MG63 (cell line): ENCODE measurements around the gene NAPB. TPM values are rescaled to one million over a fixed set of nuclear protein-coding genes. Genes with fewer than 3 reads are reported as not detected.

Experiments used
- DNase-seq: peaks from one replicate; pipeline ENCODE4 v3.0.0-alpha.2; 2020
- H3K27me3 ChIP-seq: fragments of 250-450 bp; sonication (Bioruptor Pico); 2 replicates; pipeline ENCODE4 v1.5.1; 2020; ENCODE audit warnings: mild to moderate bottlenecking, moderate library complexity
- H3K36me3 ChIP-seq: fragments of 250-450 bp; sonication (Bioruptor Pico); 2 replicates; pipeline ENCODE4 v1.5.1; 2020; ENCODE audit warnings: mild to moderate bottlenecking, moderate library complexity
- H3K4me3 ChIP-seq: fragments of 250-450 bp; sonication (Bioruptor Pico); 2 replicates; pipeline ENCODE4 v1.5.1; 2020; ENCODE audit warnings: mild to moderate bottlenecking, moderate library complexity
- H3K9me3 ChIP-seq: fragments of 250-450 bp; sonication (Bioruptor Pico); 2 replicates; pipeline ENCODE4 v1.5.1; 2020; ENCODE audit warnings: mild to moderate bottlenecking, moderate library complexity
- total RNA-seq: library from RNA; depleted of rRNA; stranded (reverse); fragments of >200 nt; shearing (Covaris generic); gene quantifications from 2 replicates; pipeline ENCODE4 v1.2.3, GENCODE V29; 2014; ENCODE audit warnings: low replicate concordance

Gene NAPB
- total RNA-seq, 1 experiment from 2014 or later, result 0.82 TPM

DNA sequence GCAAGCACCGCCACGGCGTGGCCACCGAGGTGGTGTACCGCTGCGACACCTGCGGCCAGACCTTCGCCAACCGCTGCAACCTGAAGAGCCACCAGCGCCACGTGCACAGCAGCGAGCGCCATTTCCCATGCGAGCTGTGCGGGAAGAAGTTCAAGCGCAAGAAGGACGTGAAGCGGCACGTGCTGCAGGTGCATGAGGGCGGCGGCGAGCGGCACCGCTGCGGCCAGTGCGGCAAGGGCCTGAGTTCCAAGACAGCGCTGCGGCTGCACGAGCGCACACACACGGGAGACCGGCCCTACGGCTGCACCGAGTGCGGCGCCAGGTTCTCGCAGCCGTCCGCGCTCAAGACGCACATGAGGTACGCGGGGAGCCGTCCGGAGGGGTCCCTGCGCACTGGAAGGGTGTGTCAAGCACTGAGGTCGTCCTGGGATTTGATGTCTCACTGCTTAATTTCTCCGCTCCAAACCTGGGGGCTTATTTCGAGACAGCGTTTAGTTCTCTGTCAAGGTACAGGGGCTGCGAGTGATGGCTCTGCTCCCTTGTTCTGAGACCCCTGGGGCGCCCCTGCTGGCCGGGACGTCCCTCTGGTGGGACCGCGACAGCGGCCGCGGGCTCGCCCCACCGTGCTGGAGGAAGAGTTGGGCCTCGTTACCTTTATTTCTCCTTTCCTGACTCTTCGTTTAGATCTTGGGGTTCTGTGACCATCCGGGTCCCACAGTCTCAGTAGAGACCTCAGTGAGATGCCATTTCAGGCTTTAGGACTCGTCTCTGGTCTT, 55.7 kb downstream of the NAPB start:
- no peak overlapping the region for H3K4me3 ChIP-seq
- no peaks in the 10 kb centered on the region for H3K27me3 ChIP-seq
- no peak for DNase-seq
- H3K9me3 ChIP-seq, result no peaks in the 10 kb centered on the region
- H3K36me3 ChIP-seq, result peaks cover 38% of the 10 kb centered on the region

DNA sequence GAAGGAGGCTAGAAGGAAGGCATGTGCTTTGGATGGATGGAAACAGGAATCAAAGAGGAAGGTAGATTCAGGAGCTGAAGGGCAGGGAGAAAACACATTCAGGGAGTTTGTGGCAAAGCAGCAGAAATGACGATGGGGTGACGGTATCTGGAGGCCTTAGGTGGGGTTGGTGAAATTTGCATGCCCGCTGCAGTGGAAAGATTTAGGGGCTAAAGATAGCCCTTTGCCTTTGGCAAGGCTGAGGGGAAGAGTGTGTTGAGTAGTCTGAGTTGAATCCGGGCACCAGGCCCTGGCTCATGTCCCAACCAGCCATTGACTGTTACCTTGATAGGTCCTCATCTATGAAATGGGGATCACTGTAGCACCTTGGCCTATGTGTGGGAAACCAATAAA, 58.0 kb downstream of the NAPB start:
- peaks cover 19% of the 10 kb centered on the region for H3K36me3 ChIP-seq
- peak; percentile 13 for DNase-seq
- peak overlapping the region; percentile 66 for H3K4me3 ChIP-seq
- H3K9me3 ChIP-seq, result no peaks in the 10 kb centered on the region
- no peaks in the 10 kb centered on the region for H3K27me3 ChIP-seq

DNA sequence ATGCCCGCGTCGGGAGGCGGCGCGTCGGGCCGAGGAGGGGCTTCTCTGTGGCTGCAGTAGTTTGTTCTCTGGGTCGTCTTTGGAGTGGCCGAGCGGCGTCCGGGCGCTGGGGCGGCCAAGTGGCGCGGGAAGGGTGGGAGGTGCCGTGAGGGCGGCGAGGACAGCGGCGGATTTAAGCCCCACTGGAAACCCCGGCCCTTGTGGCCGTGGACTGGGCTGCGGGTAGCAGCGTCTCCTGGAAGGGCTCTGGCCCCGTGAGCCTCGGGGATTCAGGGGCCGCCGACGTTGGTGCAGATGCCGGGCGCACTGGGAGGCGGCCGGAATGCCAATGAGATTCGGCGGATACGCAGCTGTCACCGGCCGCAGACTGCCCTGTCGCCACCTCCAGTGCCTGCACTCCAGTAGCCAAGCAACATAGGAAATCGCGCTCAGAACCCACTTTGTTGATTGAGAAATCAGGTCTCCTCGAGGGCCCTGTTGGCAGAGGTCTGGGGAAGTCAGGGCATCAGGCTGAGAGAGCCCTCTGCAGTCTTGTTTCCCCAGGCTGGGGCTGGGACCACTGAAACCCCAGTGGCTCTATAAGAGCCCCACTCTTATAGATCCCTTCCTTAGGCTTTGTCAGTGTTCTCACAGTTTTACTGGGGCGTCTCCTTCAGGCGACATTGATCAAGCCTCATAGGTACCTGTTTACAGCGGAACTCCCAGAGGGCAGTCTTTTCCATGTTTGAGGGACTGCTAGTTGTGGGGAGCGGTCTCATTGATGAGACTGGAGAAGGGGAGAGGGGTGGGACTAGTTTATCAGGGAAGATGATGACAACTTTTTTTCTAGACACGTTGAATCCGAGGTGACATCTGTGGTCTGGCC, 58.7 kb downstream of the NAPB start:
- H3K36me3 ChIP-seq, result peaks cover 14% of the 10 kb centered on the region
- peak overlapping the region; percentile 66 for H3K4me3 ChIP-seq
- no peaks in the 10 kb centered on the region for H3K9me3 ChIP-seq
- peak; percentile 9 for DNase-seq
- H3K27me3 ChIP-seq, result no peaks in the 10 kb centered on the region

DNA sequence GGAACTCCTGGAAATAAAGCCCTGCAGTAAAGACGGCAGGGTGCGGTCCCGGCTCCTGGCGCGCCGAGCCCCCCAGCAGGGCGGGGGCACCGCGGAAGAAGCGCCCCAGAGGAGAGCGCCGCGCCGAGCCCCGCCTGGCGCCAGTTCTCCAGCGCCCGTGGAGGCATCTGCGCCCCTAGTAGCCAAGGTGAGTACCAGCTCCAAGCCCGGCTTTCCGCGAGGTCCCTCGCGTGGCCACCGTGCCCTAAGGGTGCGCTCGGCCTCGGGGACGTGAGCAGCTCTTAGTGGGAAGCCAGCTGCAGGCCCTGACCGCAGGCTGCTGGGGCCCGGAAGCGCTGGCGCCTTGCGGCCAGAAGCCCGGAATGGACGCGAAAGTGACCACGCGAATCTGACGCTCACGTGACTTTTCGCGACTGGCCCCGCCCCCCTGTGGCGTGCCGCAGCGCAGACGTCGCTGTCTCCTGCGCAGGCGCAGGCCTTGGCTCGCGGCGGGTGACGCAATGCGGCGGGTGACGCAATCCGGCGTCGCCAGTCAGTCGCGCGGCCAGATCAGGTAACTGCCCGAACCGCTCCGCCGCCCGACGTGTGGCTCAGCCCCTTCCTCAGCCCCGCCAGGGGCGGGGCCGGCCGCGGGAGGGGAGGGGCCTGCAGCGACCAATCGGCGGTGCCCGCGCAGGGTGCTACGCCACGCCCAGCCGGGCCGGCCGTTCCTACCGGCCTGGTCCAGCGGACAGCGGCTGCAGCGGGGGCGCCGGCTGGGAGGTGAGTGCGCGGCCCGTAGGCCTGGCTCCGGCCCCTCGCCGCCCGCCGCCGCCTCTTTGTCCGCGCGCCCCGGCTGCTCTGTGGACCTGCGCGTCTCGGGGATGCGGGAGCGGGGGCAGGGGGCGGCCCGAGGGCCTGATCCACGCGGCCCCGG, 59.6 kb downstream of the NAPB start, which contains the start of gene GZF1:
Gene GZF1, plus strand, starts transcription at position 707 of the 916 bp plus-strand sequence. CDS start 2,202 bp downstream, outside the sequence.
- DNase-seq, result peak; percentile 91
- no peaks in the 10 kb centered on the region for H3K9me3 ChIP-seq
- H3K36me3 ChIP-seq, result peaks cover 10% of the 10 kb centered on the region
- no peaks in the 10 kb centered on the region for H3K27me3 ChIP-seq
- peak within 1 kb of the TSS; percentile 66 for H3K4me3 ChIP-seq

DNA sequence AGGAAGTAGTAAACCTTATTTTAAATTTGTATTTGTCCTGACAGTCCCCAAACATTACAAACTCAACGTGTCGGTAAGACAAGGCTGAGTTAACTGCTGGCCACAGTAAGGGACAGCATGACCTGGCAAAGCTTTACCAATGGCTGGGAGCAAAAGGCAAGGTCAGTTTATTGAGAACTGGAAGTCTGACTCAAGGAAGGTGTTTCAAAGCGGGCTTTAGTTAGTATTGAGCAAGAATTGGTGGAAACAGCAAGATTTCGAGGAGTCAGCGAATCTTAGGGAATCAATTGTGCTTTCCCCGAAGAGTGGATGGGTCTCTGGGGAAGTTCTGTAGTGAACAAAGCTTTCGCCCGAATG, 60.2 kb downstream of the NAPB start:
- H3K9me3 ChIP-seq, result no peaks in the 10 kb centered on the region
- peak overlapping the region; percentile 66 for H3K4me3 ChIP-seq
- H3K36me3 ChIP-seq, result peaks cover 6% of the 10 kb centered on the region
- no peak for DNase-seq
- H3K27me3 ChIP-seq, result no peaks in the 10 kb centered on the region

- Histone ChIP-seq H3K27me3 (no peaks in the 10 kb centered on the region), H3K36me3 (peaks cover under 1% of the 10 kb centered on the region; the same call in 1 of the 2 replicates), H3K4me3 (peak overlapping the region; percentile 66), H3K9me3 (no peaks in the 10 kb centered on the region)
- no peak for DNase-seq
Measured at GRCh38 chr20:23360531-23360930, 60.8 kb downstream of the NAPB start.

GRCh38 chr20:23358923-23359593, 62.2 kb downstream of the NAPB start:
- Histone ChIP-seq H3K36me3 (peaks cover 3% of the 10 kb centered on the region; the same call in 1 of the 2 replicates), H3K4me3 (no peak overlapping the region), H3K27me3 (no peaks in the 10 kb centered on the region), H3K9me3 (no peaks in the 10 kb centered on the region)
- DNase-seq, result no peak

DNA sequence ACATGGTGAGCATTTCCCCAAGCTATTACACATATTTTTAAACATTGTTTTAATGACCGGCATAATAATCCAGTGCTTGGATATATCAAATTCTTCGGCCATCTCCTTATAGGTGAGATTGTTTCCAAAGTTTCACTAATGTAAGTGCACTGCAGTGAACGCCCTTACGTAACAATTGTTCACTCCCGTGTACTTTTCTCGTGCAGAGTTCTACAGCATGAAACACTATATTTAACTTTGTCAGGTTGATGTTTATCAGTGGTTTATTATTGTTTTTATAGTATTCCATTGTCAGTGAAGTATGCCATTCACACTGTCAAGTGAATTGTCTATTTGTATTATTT, 62.8 kb downstream of the NAPB start:
- no peaks in the 10 kb centered on the region for H3K9me3 ChIP-seq
- no peak for DNase-seq
- H3K27me3 ChIP-seq, result no peaks in the 10 kb centered on the region
- peak overlapping the region; percentile 69 for H3K4me3 ChIP-seq
- peaks cover 3% of the 10 kb centered on the region; the same call in 1 of the 2 replicates for H3K36me3 ChIP-seq

DNA sequence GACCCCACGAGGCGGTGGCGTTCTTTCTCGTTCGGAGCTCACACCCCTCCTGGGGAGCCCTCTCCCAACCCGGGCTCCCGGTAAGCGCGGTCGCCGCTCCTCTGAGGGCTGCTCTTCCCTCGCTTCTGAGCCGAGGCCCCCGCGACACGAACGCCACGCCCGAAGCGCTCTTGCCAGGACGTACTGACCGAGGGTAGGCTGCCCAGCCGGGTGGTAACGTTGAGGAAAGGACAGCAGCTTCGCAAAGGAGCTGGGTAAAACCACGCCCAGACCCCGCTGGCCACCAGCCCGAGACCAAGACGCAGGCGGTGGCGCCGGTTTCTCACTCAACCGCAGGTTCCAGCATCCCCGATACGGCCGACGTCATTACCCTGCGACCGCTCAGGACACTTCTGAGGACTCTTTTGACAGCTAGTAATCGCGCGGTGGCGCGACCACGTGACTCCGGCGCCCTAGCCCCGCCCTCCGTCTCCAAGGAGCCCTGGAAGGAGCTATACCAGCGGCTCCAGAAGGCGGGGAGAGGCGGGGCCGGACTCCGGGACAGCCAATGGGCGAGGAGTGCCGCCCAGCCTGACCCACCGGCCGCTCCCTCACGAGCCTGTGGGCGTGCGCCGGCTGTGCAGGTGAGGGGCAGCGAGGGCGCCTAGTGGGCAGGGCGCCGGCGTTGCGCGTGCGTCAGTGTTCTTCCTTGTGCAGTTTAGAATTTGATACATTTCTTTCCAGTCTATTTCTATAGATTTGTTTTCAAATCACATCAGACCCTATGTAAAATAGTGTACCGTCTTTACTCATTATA, 63.3 kb downstream of the NAPB start:
- Histone ChIP-seq H3K9me3 (no peaks in the 10 kb centered on the region), H3K27me3 (no peaks in the 10 kb centered on the region), H3K4me3 (peak overlapping the region; percentile 69), H3K36me3 (peaks cover 3% of the 10 kb centered on the region; the same call in 1 of the 2 replicates)
- peak; percentile 99 for DNase-seq

DNA sequence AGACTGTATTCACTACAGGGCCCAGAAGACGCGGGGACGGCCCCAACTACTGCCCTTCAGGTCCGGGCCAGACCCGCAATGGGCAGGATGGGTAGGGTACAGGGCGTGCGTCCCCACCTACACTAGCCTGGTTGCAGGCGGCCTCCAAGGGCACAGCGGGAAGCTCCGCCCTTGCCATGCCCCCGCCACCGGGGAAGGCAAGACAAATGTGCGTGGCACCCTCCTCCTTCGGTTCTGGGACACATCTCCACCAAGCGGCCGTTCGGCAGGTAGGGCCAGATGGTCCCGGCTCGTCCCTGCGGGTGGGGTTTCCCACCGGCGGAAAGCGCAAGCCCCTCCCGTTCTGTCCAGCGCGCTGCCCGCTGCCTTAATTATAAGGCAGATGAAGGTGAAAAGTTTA, 65.1 kb downstream of the NAPB start:
- DNase-seq, result no peak
- no peak overlapping the region for H3K4me3 ChIP-seq
- no peaks in the 10 kb centered on the region for H3K9me3 ChIP-seq
- H3K27me3 ChIP-seq, result no peaks in the 10 kb centered on the region
- H3K36me3 ChIP-seq, result peaks cover 3% of the 10 kb centered on the region; the same call in 1 of the 2 replicates

- H3K9me3 ChIP-seq, result no peaks in the 10 kb centered on the region
- peaks cover 3% of the 10 kb centered on the region for H3K36me3 ChIP-seq
- DNase-seq, result peak; percentile 25
- H3K4me3 ChIP-seq, result peak overlapping the region; percentile 89
- H3K27me3 ChIP-seq, result no peaks in the 10 kb centered on the region
Measured at GRCh38 chr20:23350904-23351838, 70.1 kb downstream of the NAPB start.

- H3K4me3 ChIP-seq, result peak within 1 kb of the TSS; percentile 89
- peak; percentile 94 for DNase-seq
- peaks cover 2% of the 10 kb centered on the region for H3K36me3 ChIP-seq
- H3K27me3 ChIP-seq, result no peaks in the 10 kb centered on the region
- H3K9me3 ChIP-seq, result no peaks in the 10 kb centered on the region
Measured at GRCh38 chr20:23350196-23350903, 70.9 kb downstream of the NAPB start, which contains the start of gene NXT1. TSS of gene NXT1 (plus strand) at chr20:23350791. CDS start at chr20:23354042, 3,251 bp downstream.

- DNase-seq, result peak; percentile 73
- no peaks in the 10 kb centered on the region for H3K27me3 ChIP-seq
- H3K4me3 ChIP-seq, result peak overlapping the region; percentile 89
- H3K9me3 ChIP-seq, result no peaks in the 10 kb centered on the region
- H3K36me3 ChIP-seq, result no peaks in the 10 kb centered on the region; the same call in 1 of the 2 replicates
Measured at GRCh38 chr20:23349338-23350195, 71.7 kb downstream of the NAPB start.
